Ectodermal cell (in vitro differentiated cells): ENCODE results near the gene TVP23C.
"Not testable (repeated sequence)": the region's sequence is repeated elsewhere in the genome, so short reads cannot be mapped to it uniquely, and the experiment has no call there.

Experiments used
- H3K27ac ChIP-seq: 2 replicates; pipeline ENCODE4 v1.7.0; 2013; ENCODE audit warnings: mild to moderate bottlenecking, low read depth, low read length; ENCODE audit not compliant: insufficient read depth, poor library complexity, severe bottlenecking
- H3K27me3 ChIP-seq: 2 replicates; pipeline ENCODE4 v1.7.0; 2013; ENCODE audit warnings: mild to moderate bottlenecking, low read length; ENCODE audit not compliant: insufficient read depth, control insufficient read depth, poor library complexity, severe bottlenecking
- H3K36me3 ChIP-seq: one replicate; pipeline ENCODE4 v1.7.0; 2013; ENCODE audit warnings: low read length; ENCODE audit not compliant: control insufficient read depth, insufficient read depth
- H3K4me1 ChIP-seq: one replicate; pipeline ENCODE4 v1.7.0; 2013; ENCODE audit warnings: low read length; ENCODE audit not compliant: control insufficient read depth, insufficient read depth
- H3K4me3 ChIP-seq: 2 replicates; pipeline ENCODE4 v1.7.0; 2013; ENCODE audit warnings: low read depth, low read length, control low read depth; ENCODE audit not compliant: insufficient read depth
- H3K9me3 ChIP-seq: 2 replicates; pipeline ENCODE4 v1.7.0; 2013; ENCODE audit warnings: mild to moderate bottlenecking, low read length, moderate library complexity; ENCODE audit not compliant: control insufficient read depth
- WGBS, 2 experiments: methylation state at CpG; one replicate each; pipeline ENCODE4 v1.1.7; 2013; ENCODE audit warnings: missing lambda C conversion rate in 2 of 2; 5-methylcytosine and 5-hydroxymethylcytosine counted together

The TVP23C gene

GRCh38 chr17:15526292-15527218, 36.7 kb downstream of the TVP23C start:
- not testable (repeated sequence) for H3K36me3 ChIP-seq, H3K27me3 ChIP-seq, H3K27ac ChIP-seq, H3K9me3 ChIP-seq, H3K4me1 ChIP-seq, H3K4me3 ChIP-seq
- 76 to 87% methylated on average over 3 to 7 of the region's 8 CpGs for WGBS, 2 experiments

- 96 to 97% methylated on average over 9 of the region's 12 CpGs for WGBS, 2 experiments
- not testable (repeated sequence) for H3K4me3 ChIP-seq, H3K36me3 ChIP-seq, H3K4me1 ChIP-seq, H3K9me3 ChIP-seq, H3K27ac ChIP-seq, H3K27me3 ChIP-seq
Measured at GRCh38 chr17:15524990-15525985, 38.0 kb downstream of the TVP23C start.

- Histone ChIP-seq H3K27ac (no peak overlapping the region), H3K27me3 (no peaks in the 10 kb centered on the region), H3K9me3 (no peaks in the 10 kb centered on the region), H3K4me1 (no peaks in the 10 kb centered on the region), H3K36me3 (no peaks in the 10 kb centered on the region), H3K4me3 (no peak overlapping the region)
- 94 to 95% methylated on average over 8 of the region's 8 CpGs for WGBS, 2 experiments
Measured at GRCh38 chr17:15516150-15516549, 47.1 kb downstream of the TVP23C start.

GRCh38 chr17:15514469-15514868, 48.8 kb downstream of the TVP23C start:
- Histone ChIP-seq H3K4me1 (no peaks in the 10 kb centered on the region), H3K4me3 (no peak overlapping the region), H3K27me3 (no peaks in the 10 kb centered on the region), H3K9me3 (no peaks in the 10 kb centered on the region), H3K36me3 (no peaks in the 10 kb centered on the region), H3K27ac (no peak overlapping the region)
- WGBS, 2 experiments: 89 to 96% methylated on average over 2 of the region's 2 CpGs

- no peak overlapping the region for H3K4me3 ChIP-seq
- WGBS, 2 experiments: 89 to 92% methylated on average over 9 of the region's 9 CpGs
- H3K27ac ChIP-seq: no peak overlapping the region
- no peaks in the 10 kb centered on the region for H3K4me1 ChIP-seq
- no peaks in the 10 kb centered on the region for H3K36me3 ChIP-seq
- H3K9me3 ChIP-seq: no peaks in the 10 kb centered on the region
- no peaks in the 10 kb centered on the region for H3K27me3 ChIP-seq
Measured at GRCh38 chr17:15513856-15514459, 49.3 kb downstream of the TVP23C start.

- 90 to 92% methylated on average over 5 to 6 of the region's 6 CpGs for WGBS, 2 experiments
- no peak overlapping the region for H3K4me3 ChIP-seq
- H3K27me3 ChIP-seq: no peaks in the 10 kb centered on the region
- H3K27ac ChIP-seq: no peak overlapping the region
- H3K4me1 ChIP-seq: no peaks in the 10 kb centered on the region
- no peaks in the 10 kb centered on the region for H3K36me3 ChIP-seq
- H3K9me3 ChIP-seq: no peaks in the 10 kb centered on the region
Measured at GRCh38 chr17:15513058-15513791, 50.1 kb downstream of the TVP23C start.

GRCh38 chr17:15512071-15512709, 51.1 kb downstream of the TVP23C start:
- H3K36me3 ChIP-seq: no peaks in the 10 kb centered on the region
- H3K9me3 ChIP-seq: no peaks in the 10 kb centered on the region
- no peak overlapping the region for H3K4me3 ChIP-seq
- no peaks in the 10 kb centered on the region for H3K27me3 ChIP-seq
- H3K27ac ChIP-seq: no peak overlapping the region
- 93 to 96% methylated on average over 2 of the region's 4 CpGs for WGBS, 2 experiments
- no peaks in the 10 kb centered on the region for H3K4me1 ChIP-seq

- H3K4me3 ChIP-seq: no peak overlapping the region
- no peaks in the 10 kb centered on the region for H3K36me3 ChIP-seq
- H3K27me3 ChIP-seq: no peaks in the 10 kb centered on the region
- H3K9me3 ChIP-seq: no peaks in the 10 kb centered on the region
- H3K4me1 ChIP-seq: no peaks in the 10 kb centered on the region
- WGBS, 2 experiments: 84 to 100% methylated on average over 2 of the region's 2 CpGs
- no peak overlapping the region for H3K27ac ChIP-seq
Measured at GRCh38 chr17:15511142-15511541, 52.1 kb downstream of the TVP23C start.

- no peaks in the 10 kb centered on the region for H3K4me1 ChIP-seq
- H3K36me3 ChIP-seq: no peaks in the 10 kb centered on the region
- WGBS, 2 experiments: 90 to 93% methylated on average over 3 of the region's 3 CpGs
- H3K9me3 ChIP-seq: no peaks in the 10 kb centered on the region
- H3K27ac ChIP-seq: no peak overlapping the region
- H3K27me3 ChIP-seq: no peaks in the 10 kb centered on the region
- no peak overlapping the region for H3K4me3 ChIP-seq
Measured at GRCh38 chr17:15510361-15510760, 52.9 kb downstream of the TVP23C start.
